ENCODE data around the gene APOL6. TPM values are rescaled to one million over a fixed set of nuclear protein-coding genes. Genes with fewer than 3 reads are reported as not detected.

The APOL6 gene
- total and polyA plus RNA-seq, 2 experiments from 2014 or later: 2.7 to 19.6 TPM

- TF ChIP-seq CTCF (IDR thresholded peaks at IDR 0.05; ENCODE audit: poor library complexity): no peak
- TF ChIP-seq EZH2 (IDR thresholded peaks at IDR 0.05; ENCODE audit: borderline replicate concordance): no peak
- TF ChIP-seq EZH2phosphoT487 (IDR thresholded peaks at IDR 0.05; ENCODE audit: low read depth, severe bottlenecking, unreplicated experiment): no peak
- Histone ChIP-seq H2AFZ (no peak overlapping the region), H3K27ac (no peak overlapping the region)
These were observed 40.2 kb upstream of the APOL6 start for GRCh38 chr22:35608088-35608487.

GRCh38 chr22:35609261-35609660, 39.0 kb upstream of the APOL6 start:
- no peak for DNase-seq (ENCODE audit: low spot score)
- Histone ChIP-seq H4K20me1 (ENCODE audit: insufficient read depth, poor library complexity, severe bottlenecking) (no peaks in the 10 kb centered on the region), H2AFZ (no peak overlapping the region), H3K4me1 (ENCODE audit: insufficient read depth) (no peaks in the 10 kb centered on the region), H3K27me3 (no peaks in the 10 kb centered on the region), H3K4me3 (no peak overlapping the region), H3K36me3 (replicated peaks; ENCODE audit: insufficient read depth, low read depth) (no peaks in the 10 kb centered on the region), H3K27ac (no peak overlapping the region), H3K79me2 (no peaks in the 10 kb centered on the region), H3K9me2 (replicated peaks; ENCODE audit: insufficient read depth) (no peaks in the 10 kb centered on the region), H3K9me3 (ENCODE audit: low read depth) (no peaks in the 10 kb centered on the region), H3K4me2 (no peak overlapping the region)
- WGBS (ENCODE audit: low lambda C conversion rate, missing lambda C conversion rate): 92% methylated on average over 9 of the region's 9 CpGs
- TF ChIP-seq EZH2 (IDR thresholded peaks at IDR 0.05; ENCODE audit: borderline replicate concordance): no peak
- no peak for TF ChIP-seq CTCF (IDR thresholded peaks at IDR 0.05; ENCODE audit: poor library complexity)
- no peak for TF ChIP-seq EZH2phosphoT487 (IDR thresholded peaks at IDR 0.05; ENCODE audit: low read depth, severe bottlenecking, unreplicated experiment)

More at GRCh38 chr22:35608088-35608487, 40.2 kb upstream of the APOL6 start:
- Histone ChIP-seq H3K4me2 (no peak overlapping the region), H3K79me2 (no peaks in the 10 kb centered on the region), H3K9me3 (ENCODE audit: low read depth) (no peaks in the 10 kb centered on the region), H3K4me3 (no peak overlapping the region), H3K27me3 (no peaks in the 10 kb centered on the region), H3K4me1 (ENCODE audit: insufficient read depth) (no peaks in the 10 kb centered on the region), H3K9me2 (replicated peaks; ENCODE audit: insufficient read depth) (no peaks in the 10 kb centered on the region), H3K36me3 (replicated peaks; ENCODE audit: insufficient read depth, low read depth) (no peaks in the 10 kb centered on the region), H4K20me1 (ENCODE audit: insufficient read depth, poor library complexity, severe bottlenecking) (no peaks in the 10 kb centered on the region)
- no peak for DNase-seq (ENCODE audit: low spot score)
- WGBS (ENCODE audit: low lambda C conversion rate, missing lambda C conversion rate): 77% methylated on average over 11 of the region's 11 CpGs

GRCh38 chr22:35609761-35610160, 38.5 kb upstream of the APOL6 start:
- H3K27ac ChIP-seq: no peak overlapping the region
- H3K36me3 ChIP-seq (replicated peaks; ENCODE audit: insufficient read depth, low read depth): no peaks in the 10 kb centered on the region
- 79% methylated on average over 4 of the region's 4 CpGs for WGBS (ENCODE audit: low lambda C conversion rate, missing lambda C conversion rate)

GRCh38 chr22:35610741-35611140, 37.5 kb upstream of the APOL6 start:
- Histone ChIP-seq H3K4me3 (no peak overlapping the region), H3K9me3 (ENCODE audit: low read depth) (no peaks in the 10 kb centered on the region), H2AFZ (no peak overlapping the region), H3K4me2 (no peak overlapping the region), H3K79me2 (no peaks in the 10 kb centered on the region), H3K27ac (no peak overlapping the region), H3K9me2 (replicated peaks; ENCODE audit: insufficient read depth) (no peaks in the 10 kb centered on the region), H3K4me1 (ENCODE audit: insufficient read depth) (no peaks in the 10 kb centered on the region), H3K36me3 (replicated peaks; ENCODE audit: insufficient read depth, low read depth) (no peaks in the 10 kb centered on the region), H4K20me1 (ENCODE audit: insufficient read depth, poor library complexity, severe bottlenecking) (no peaks in the 10 kb centered on the region), H3K27me3 (no peaks in the 10 kb centered on the region)
- TF ChIP-seq CTCF (IDR thresholded peaks at IDR 0.05; ENCODE audit: poor library complexity) (no peak), EZH2 (IDR thresholded peaks at IDR 0.05; ENCODE audit: borderline replicate concordance) (no peak), EZH2phosphoT487 (IDR thresholded peaks at IDR 0.05; ENCODE audit: low read depth, severe bottlenecking, unreplicated experiment) (no peak)
- WGBS (ENCODE audit: low lambda C conversion rate, missing lambda C conversion rate): 78% methylated on average over 10 of the region's 10 CpGs
- DNase-seq (ENCODE audit: low spot score): no peak

More at GRCh38 chr22:35609761-35610160, 38.5 kb upstream of the APOL6 start:
- H3K27me3 ChIP-seq: no peaks in the 10 kb centered on the region
- H3K4me2 ChIP-seq: no peak overlapping the region
- H3K4me3 ChIP-seq: no peak overlapping the region
- DNase-seq (ENCODE audit: low spot score): no peak
- H3K79me2 ChIP-seq: no peaks in the 10 kb centered on the region
- H2AFZ ChIP-seq: no peak overlapping the region
- no peaks in the 10 kb centered on the region for H3K9me3 ChIP-seq (ENCODE audit: low read depth)
- H3K4me1 ChIP-seq (ENCODE audit: insufficient read depth): no peaks in the 10 kb centered on the region
- no peaks in the 10 kb centered on the region for H3K9me2 ChIP-seq (replicated peaks; ENCODE audit: insufficient read depth)
- no peak for TF ChIP-seq EZH2 (IDR thresholded peaks at IDR 0.05; ENCODE audit: borderline replicate concordance)
- TF ChIP-seq EZH2phosphoT487 (IDR thresholded peaks at IDR 0.05; ENCODE audit: low read depth, severe bottlenecking, unreplicated experiment): no peak
- H4K20me1 ChIP-seq (ENCODE audit: insufficient read depth, poor library complexity, severe bottlenecking): no peaks in the 10 kb centered on the region
